Activated T-helper 2 cell treated with anti-CD3 and anti-CD28 coated beads, Interferon-gamma antibody, Interleukin-2, Interleukin-4, amounts not matched to agents 10 μg/mL and 5 μg/mL and 100 μg/mL, durations not matched to agents 14 hours and 24 hours and 36 hours (primary cell): ENCODE data around the gene COPS4. TPM values are rescaled to one million over a fixed set of nuclear protein-coding genes. Genes with fewer than 3 reads are reported as not detected.
A peak's percentile ranks its signal among the peaks of the same experiment; 100 is the strongest.
"Not testable (repeated sequence)": the region's sequence is repeated elsewhere in the genome, so short reads cannot be mapped to it uniquely, and the experiment has no call there.

Experiments
- DNase-seq: peaks from one replicate; pipeline ENCODE4 v3.0.0; 2021; ENCODE audit warnings: low spot score
- H3K27ac Mint-ChIP-seq: one replicate; pipeline ENCODE4 v1.8.0; 2021; ENCODE audit warnings: mixed read lengths
- H3K27me3 Mint-ChIP-seq: one replicate; pipeline ENCODE4 v1.8.0; 2021; ENCODE audit warnings: low read depth, mixed read lengths
- H3K36me3 Mint-ChIP-seq: one replicate; pipeline ENCODE4 v1.8.0; 2021; ENCODE audit warnings: low read depth, mixed read lengths
- H3K4me1 Mint-ChIP-seq: one replicate; pipeline ENCODE4 v1.8.0; 2021; ENCODE audit warnings: low read depth, mixed read lengths
- H3K4me3 Mint-ChIP-seq: one replicate; pipeline ENCODE4 v1.8.0; 2021; ENCODE audit warnings: low read depth, mild to moderate bottlenecking, moderate library complexity, mixed read lengths
- H3K9me3 Mint-ChIP-seq: one replicate; pipeline ENCODE4 v1.8.0; 2021; ENCODE audit warnings: mixed read lengths
- intact Hi-C: fragments of 100-400 bp; cut with micrococcal nuclease; formaldehyde crosslinking; loops from one replicate; pipeline ENCODE4 v1.15.1; 2023
- total RNA-seq: library from RNA; stranded (reverse); gene quantifications from 2 replicates; pipeline ENCODE4 v1.2.3, GENCODE V29; 2022

Gene COPS4
- total RNA-seq, 1 donor from 2014 or later = 35.2 TPM

DNA sequence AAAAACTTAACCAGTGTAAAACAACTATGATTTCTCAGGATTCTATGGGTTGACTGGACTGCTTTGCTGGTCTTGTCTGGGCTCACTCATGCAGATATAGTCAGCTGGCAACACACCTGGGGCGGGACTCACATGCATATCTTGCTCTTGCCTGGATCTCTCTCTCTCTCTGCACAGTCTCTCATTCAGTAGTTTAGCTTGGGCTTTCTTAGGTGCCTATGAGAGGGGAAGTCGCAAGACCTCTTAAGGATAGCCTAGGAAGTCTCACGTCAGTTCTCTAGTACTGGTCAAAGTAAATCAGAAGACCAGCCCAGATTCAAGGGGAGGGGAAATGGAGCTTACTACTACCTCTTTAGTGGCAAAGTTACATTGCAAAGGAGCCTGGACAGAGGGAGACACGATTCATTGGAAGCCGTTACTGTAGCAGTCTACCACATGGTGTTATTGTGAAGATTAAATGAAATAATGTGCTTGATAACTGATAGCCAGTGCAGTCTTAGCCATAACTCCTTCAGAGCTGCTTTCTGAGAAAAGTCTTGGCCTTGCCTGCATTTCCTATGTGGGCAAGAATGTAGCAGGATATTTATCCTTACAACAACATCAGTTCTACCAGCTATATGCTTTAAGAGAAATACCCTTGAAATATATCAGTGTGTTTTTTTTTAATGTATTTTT lies 2.1 kb downstream of the COPS4 start:
- Mint-ChIP-seq H3K4me3 (peak overlapping the region; percentile 6), H3K4me1 (peaks cover 20% of the 10 kb centered on the region), H3K36me3 (peaks cover 10% of the 10 kb centered on the region), H3K27me3 (no peaks in the 10 kb centered on the region), H3K9me3 (no peaks in the 10 kb centered on the region), H3K27ac (no peak overlapping the region)
- intact Hi-C loops = no loop called here
- DNase-seq = no peak

DNA sequence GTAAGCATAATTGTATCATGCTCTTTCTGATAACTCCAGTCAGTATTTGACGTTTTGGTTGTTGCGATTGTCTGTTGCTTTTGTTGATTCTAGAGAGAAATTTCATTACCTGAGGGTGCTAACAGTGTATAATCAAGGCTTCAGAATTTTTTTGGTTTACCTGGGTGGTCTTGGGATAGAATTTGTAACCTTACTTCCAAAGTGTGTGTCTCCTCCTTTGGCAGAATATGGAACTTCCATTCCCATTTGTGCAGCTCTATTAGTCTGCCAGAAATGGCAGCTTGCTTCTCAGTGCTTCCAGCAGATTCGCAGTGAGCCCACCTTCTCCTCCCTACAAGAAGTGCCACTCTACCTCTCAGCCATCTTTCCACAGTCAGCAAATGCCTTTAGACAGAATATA lies 5.3 kb downstream of the COPS4 start:
- no peaks in the 10 kb centered on the region for H3K9me3 Mint-ChIP-seq
- no peak overlapping the region for H3K4me3 Mint-ChIP-seq
- H3K36me3 Mint-ChIP-seq = peaks cover 11% of the 10 kb centered on the region

DNA sequence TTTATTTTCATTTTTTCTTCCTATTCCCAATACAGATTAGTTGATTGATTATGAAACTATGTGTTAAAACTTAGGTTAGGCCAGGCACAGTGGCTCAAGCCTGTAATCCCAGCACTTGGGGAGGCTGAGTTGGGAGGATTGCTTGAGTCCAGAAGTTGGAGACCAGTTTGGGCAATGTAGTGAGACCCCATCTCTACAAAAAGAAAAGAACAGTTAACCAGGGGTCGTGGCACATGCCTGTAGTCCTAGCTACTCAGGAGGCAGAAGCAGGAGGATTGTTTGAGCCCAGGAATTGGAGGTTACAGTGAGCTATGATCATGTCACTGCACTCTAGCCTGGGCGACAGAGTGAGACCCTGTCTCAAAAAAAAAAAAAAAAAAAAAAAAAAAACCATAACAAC lies 8.2 kb downstream of the COPS4 start:
- peaks cover 11% of the 10 kb centered on the region for H3K36me3 Mint-ChIP-seq
- H3K9me3 Mint-ChIP-seq, H3K27ac Mint-ChIP-seq, intact Hi-C loops, H3K27me3 Mint-ChIP-seq, H3K4me3 Mint-ChIP-seq, DNase-seq: not testable (repeated sequence)
- H3K4me1 Mint-ChIP-seq = peaks cover 12% of the 10 kb centered on the region

More for the DNA sequence above, 5.3 kb downstream of the COPS4 start:
- H3K27me3 Mint-ChIP-seq = no peaks in the 10 kb centered on the region
- peaks cover 25% of the 10 kb centered on the region for H3K4me1 Mint-ChIP-seq
- no peak overlapping the region for H3K27ac Mint-ChIP-seq
- intact Hi-C loops = no loop called here
- DNase-seq = no peak

DNA sequence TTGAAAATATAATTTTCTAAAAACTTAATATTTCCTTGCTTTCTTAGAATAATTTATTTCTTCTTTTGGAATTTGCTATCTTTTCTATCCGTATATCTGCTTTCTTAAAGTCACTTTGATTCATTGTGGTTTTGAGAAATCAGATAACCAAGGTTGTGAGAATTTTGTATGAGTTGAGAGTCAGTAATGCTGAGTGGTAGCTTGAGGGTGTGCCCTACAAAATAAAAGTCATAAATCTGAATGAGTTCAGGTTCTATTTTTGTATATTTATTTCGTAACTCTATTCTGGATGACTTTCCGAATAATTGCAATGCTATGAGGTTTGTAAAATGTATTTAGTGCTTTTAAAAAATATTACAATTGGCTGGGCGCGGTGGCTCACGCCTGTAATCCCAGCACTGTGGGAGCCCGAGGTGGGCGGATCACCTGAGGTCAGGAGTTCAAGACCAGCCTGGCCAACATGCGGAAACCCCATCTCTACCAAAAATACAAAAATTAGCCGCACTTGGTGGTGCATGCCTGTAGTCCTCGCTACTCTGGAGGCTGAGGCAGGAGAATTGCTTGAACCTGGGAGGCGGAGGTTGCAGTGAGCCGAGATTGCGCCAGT lies 8.9 kb downstream of the COPS4 start:
- Mint-ChIP-seq H3K36me3 (peaks cover 11% of the 10 kb centered on the region), H3K4me1 (peaks cover 9% of the 10 kb centered on the region), H3K27me3 (no peaks in the 10 kb centered on the region), H3K9me3 (no peaks in the 10 kb centered on the region), H3K4me3 (no peak overlapping the region), H3K27ac (no peak overlapping the region)
- DNase-seq = no peak
- intact Hi-C loops = no loop called here

DNA sequence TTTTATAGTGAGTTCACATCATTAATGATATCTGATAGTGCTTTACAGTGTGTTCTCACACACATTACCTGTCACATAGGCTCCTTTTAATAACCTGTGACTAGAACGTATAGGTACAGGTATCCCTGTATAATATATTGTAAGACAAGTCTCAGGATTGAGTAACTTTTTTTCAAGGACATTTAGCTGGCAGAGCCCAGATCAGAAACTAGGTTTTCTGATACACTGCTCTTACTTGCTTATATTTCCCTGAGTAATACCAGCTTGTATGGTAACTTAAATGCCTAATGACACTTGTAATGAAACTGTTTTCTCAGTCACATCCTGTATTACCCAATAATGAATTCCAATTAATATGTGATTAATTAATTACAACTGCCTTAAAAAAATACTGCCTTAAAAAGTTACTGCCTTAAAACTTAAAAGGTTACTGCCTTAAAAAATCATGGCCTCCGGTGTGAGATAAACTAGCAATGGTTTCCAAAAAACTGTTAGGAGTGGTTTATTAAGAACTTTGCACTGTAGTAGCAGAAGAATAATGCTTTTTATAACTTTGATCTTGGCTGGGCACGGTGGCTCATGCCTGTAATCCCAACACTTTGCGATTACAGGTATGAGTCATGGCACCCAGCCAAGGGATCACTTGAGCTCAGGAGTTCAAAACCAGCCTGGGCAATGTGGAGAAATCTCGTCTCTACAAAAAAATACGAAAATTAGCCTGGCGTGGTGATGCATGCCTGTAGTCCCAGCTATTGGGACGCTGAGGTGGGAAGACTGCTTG lies 11.9 kb downstream of the COPS4 start:
- Mint-ChIP-seq H3K27ac (no peak overlapping the region), H3K9me3 (no peaks in the 10 kb centered on the region), H3K4me1 (peaks cover 6% of the 10 kb centered on the region), H3K27me3 (no peaks in the 10 kb centered on the region), H3K36me3 (peaks cover 26% of the 10 kb centered on the region), H3K4me3 (no peak overlapping the region)
- no peak for DNase-seq
- intact Hi-C loops = no loop called here

DNA sequence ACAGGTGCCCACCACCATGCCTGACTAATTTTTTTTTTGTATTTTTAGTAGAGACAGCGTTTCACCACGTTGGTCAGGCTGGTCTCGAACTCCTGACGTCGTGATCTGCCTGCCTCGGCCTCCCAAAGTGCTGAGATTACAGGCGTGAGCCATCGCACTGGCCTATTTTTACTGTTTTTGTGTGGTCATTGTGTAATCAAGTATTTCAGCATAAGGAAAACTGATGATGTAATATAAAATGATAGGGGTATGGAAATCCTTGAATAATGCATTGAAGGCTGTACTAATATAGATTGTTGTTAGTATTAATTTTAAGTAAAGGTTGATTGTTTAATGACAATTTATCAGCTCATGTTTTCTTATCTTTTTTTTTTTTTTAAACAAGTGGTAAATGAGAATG lies 13.8 kb downstream of the COPS4 start:
- H3K36me3 Mint-ChIP-seq = peaks cover 34% of the 10 kb centered on the region
- H3K4me1 Mint-ChIP-seq, intact Hi-C loops, H3K4me3 Mint-ChIP-seq, H3K27ac Mint-ChIP-seq, H3K27me3 Mint-ChIP-seq, H3K9me3 Mint-ChIP-seq, DNase-seq: not testable (repeated sequence)

DNA sequence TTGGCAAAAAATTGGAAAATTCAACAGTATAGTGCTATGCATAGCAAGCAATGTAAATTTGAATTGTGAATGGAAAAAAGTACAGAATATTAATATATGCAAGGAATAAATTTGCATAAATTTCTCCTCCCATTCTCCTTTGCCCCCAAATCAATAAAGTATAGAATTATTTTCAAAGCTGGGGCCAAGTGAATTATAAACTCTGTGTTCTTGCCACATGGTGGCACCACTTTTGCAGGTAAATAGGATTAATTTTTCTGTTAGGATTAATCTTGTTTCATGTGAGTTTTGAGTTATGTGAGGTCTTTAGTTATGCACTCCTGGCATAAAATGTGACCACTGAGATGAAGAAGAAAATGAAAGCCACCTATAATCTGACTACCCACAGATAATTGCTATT lies 19.9 kb downstream of the COPS4 start:
- Mint-ChIP-seq H3K4me3 (no peak overlapping the region), H3K27me3 (no peaks in the 10 kb centered on the region), H3K27ac (no peak overlapping the region), H3K36me3 (peaks cover 42% of the 10 kb centered on the region), H3K4me1 (no peaks in the 10 kb centered on the region), H3K9me3 (no peaks in the 10 kb centered on the region)
- intact Hi-C loops = loop anchor here (1.0 kb wide), 1 partner anchor 205 kb away; no protein-coding TSS in a partner anchor
- no peak for DNase-seq

DNA sequence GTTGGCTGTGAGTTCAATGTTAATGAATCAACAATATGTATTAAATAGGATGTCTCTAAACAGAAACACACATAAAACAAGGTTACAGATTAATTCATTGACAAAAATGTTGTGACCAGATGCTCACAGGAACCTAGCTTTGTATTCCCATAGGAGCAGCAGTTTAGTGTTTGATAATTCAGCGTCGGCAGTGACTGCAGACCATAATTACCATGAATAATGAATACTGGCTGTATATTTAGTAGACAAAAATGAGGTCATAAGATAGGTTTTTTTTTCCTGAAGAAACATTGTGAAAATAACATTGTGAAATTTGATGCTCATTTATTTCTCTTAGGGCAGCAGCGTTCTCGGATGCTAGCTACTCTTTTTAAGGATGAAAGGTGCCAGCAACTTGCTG lies 27.8 kb downstream of the COPS4 start:
- H3K36me3 Mint-ChIP-seq = peaks cover 45% of the 10 kb centered on the region
- H3K4me3 Mint-ChIP-seq = no peak overlapping the region
- H3K27ac Mint-ChIP-seq = no peak overlapping the region
- no peaks in the 10 kb centered on the region for H3K27me3 Mint-ChIP-seq
- intact Hi-C loops = no loop called here
- DNase-seq = no peak
- peaks cover 1% of the 10 kb centered on the region for H3K4me1 Mint-ChIP-seq
- no peaks in the 10 kb centered on the region for H3K9me3 Mint-ChIP-seq

DNA sequence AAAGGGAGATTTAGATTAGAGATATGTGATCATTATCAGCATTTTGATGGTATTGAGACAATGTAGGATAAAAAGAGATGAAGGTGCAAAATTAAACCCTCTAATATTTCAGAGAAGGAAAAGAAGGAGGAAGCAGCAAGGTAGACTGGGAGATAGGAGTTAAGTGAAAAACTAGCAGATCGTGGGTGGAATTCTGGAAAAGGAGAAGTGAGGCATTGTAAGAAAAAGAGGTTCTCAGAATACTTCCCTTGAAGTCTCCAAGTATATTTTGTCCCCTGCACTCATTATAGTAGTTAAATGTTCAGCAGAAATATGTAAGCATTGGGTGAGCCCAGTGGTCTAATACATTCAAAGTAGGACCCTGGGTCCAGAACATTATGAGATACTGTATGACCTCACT lies 30.3 kb downstream of the COPS4 start:
- Mint-ChIP-seq H3K27ac (no peak overlapping the region), H3K36me3 (peaks cover 52% of the 10 kb centered on the region), H3K27me3 (no peaks in the 10 kb centered on the region), H3K4me1 (peaks cover 3% of the 10 kb centered on the region), H3K4me3 (no peak overlapping the region), H3K9me3 (no peaks in the 10 kb centered on the region)
- intact Hi-C loops = no loop called here
- DNase-seq = no peak

DNA sequence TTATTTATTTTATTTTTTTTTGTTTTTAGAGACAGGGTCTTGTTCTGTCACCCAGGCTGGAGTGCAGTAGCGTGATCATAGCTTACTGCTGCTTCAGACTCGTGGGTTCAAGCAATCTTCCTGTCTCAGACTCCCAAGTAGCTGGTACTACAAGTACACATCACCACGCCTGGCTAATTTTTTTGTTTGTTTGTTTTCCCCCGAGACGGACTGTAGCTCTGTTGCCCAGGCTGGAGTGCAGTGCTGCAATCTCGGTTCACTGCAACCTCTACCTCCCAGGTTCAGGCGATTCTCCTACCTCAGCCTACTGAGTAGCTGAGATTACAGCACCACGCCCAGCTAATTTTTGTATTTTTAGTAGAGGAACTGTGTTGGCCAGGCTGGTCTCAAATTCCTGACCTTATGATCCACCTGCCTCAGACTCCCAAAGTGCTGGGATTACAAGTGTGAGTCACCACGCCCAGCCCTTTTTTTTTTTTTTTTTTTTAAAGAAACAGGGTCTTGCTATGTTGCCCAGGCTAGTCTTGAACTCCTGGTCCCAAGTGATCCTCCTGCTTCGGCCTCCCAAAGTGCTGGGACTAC lies 32.2 kb downstream of the COPS4 start:
- DNase-seq = no peak
- H3K4me1 Mint-ChIP-seq = peaks cover 3% of the 10 kb centered on the region
- H3K36me3 Mint-ChIP-seq = peaks cover 53% of the 10 kb centered on the region
- H3K27ac Mint-ChIP-seq = no peak overlapping the region
- intact Hi-C loops = no loop called here
- H3K27me3 Mint-ChIP-seq = no peaks in the 10 kb centered on the region
- H3K4me3 Mint-ChIP-seq = no peak overlapping the region
- no peaks in the 10 kb centered on the region for H3K9me3 Mint-ChIP-seq

DNA sequence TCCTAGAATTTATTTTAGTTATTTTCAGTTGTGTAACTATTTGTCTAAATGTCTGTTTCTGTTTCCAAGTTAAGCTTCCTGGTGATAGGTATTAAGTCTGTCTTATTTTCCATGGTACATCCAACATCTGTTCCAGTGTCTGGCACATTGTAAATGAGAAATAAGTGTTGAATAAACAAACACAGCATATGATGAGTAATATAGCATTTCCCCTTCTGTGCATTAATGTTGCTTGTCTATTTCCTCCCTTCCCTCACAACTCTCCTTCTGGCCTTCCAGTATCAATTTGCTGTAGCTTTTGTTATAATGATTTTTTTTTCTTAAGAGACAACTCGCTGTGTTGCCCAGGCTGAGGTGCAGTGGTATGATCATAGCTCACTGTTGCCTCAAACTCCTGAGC lies 36.1 kb downstream of the COPS4 start:
- peaks cover 55% of the 10 kb centered on the region for H3K36me3 Mint-ChIP-seq
- H3K4me3 Mint-ChIP-seq = no peak overlapping the region
- H3K27me3 Mint-ChIP-seq = no peaks in the 10 kb centered on the region

DNA sequence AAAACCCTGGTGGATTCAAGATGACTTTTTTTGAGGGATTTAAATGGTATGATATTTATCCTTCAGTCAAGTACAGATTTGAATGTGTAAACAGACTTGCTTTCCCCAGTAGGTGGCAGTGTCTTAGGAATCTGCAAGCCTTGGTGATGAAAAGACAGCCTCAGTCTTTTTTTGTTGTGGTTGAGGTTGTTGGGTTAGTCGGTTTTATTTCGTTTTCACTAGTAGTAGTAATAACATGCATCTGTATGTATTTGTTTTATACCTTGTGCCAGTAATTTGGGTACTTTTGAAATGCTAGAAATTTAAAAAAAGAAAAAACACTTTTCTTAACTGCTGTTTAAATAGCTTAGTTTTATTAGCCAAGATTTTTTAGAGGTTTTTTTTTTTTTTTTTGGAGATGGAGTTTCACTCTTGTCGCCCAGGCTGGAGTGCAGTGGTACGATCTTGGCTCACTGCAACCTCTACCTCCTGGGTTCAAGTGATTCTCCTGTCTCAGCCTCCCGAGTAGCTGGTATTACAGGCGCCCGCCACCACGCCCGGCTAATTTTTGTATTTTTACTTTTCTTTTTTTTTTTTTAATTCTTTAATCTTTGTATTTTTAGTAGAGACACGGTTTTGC lies 39.2 kb downstream of the COPS4 start:
- H3K27ac Mint-ChIP-seq = no peak overlapping the region
- DNase-seq = peak; percentile 62
- no peaks in the 10 kb centered on the region for H3K9me3 Mint-ChIP-seq
- no peaks in the 10 kb centered on the region for H3K27me3 Mint-ChIP-seq
- peaks cover 52% of the 10 kb centered on the region for H3K36me3 Mint-ChIP-seq
- peaks cover 26% of the 10 kb centered on the region for H3K4me1 Mint-ChIP-seq
- no peak overlapping the region for H3K4me3 Mint-ChIP-seq
- intact Hi-C loops = loop anchor here (1.0 to 10.0 kb wide), 9 partner anchors 39 to 281 kb away; partner anchors contain the start of genes COPS4 and PLAC8

More for the DNA sequence above, 36.1 kb downstream of the COPS4 start:
- DNase-seq = no peak
- no peaks in the 10 kb centered on the region for H3K9me3 Mint-ChIP-seq
- H3K27ac Mint-ChIP-seq = no peak overlapping the region
- peaks cover 14% of the 10 kb centered on the region for H3K4me1 Mint-ChIP-seq
- intact Hi-C loops = loop anchor here (10.0 kb wide), 1 partner anchor 284 kb away; no protein-coding TSS in a partner anchor
